ENCODE results near the gene FEZ2.
A peak's percentile ranks its signal among the peaks of the same experiment; 100 is the strongest.

FEZ2 gene, protein sequence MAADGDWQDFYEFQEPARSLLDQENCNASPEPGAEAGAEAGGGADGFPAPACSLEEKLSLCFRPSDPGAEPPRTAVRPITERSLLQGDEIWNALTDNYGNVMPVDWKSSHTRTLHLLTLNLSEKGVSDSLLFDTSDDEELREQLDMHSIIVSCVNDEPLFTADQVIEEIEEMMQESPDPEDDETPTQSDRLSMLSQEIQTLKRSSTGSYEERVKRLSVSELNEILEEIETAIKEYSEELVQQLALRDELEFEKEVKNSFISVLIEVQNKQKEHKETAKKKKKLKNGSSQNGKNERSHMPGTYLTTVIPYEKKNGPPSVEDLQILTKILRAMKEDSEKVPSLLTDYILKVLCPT

DNA sequence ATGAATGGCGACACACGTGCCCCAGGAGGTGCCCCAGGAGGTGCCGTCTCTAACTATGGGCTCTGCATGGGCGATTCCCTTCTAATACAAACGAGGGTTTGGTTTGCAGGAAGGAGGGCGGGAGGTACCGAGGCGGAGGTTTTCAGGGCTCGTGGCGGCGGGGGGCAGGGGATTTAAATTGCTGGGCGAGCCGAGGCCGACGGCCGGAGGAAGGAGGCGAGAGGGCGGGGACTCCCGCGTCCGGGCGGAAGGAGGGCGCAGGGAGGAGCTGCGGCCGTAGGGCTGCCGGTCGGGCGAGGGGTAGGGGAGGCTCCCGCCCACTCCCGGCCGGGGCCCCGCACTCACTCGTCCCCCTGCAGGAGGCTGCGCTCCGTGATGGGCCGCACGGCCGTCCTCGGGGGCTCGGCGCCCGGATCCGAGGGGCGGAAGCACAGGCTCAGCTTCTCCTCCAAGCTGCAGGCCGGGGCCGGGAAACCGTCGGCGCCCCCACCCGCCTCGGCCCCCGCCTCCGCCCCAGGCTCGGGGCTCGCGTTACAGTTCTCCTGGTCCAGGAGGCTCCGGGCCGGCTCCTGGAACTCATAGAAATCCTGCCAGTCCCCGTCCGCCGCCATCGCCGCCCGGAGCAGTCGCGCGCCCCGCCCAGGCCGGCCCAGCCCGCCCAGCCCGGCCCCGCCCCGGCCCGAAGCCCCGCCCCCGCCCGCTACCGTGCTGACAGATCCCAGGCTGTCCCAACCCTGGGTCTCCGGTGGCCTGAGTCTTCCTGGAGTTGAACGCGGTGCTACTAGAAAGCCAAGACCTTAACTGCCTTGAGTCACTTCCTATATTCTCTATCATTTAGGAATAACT is at the start of gene FEZ2:
TSS of gene FEZ2 (minus strand) at position 637 of the 846 bp plus-strand sequence. CDS start at position 611, 26 bp downstream.
- Mint-ChIP-seq H3K27me3 (no peaks in the 10 kb centered on the region), H3K4me1 (peaks cover 41% of the 10 kb centered on the region), H3K27ac (peak within 1 kb of the TSS; percentile 72 to 83), H3K9me3 (no peaks in the 10 kb centered on the region), H3K4me3 (peak within 1 kb of the TSS; percentile 86 to 90)
- DNase-seq, result peak; percentile 71 to 75
- ATAC-seq, result peak; percentile 94

GRCh38 chr2:36634981-36635597 is 37.1 kb upstream of the FEZ2 start:
- Mint-ChIP-seq H3K27ac (no peak overlapping the region), H3K27me3 (peaks cover 21% of the 10 kb centered on the region), H3K4me3 (no peak overlapping the region), H3K9me3 (no peaks in the 10 kb centered on the region), H3K4me1 (no peaks in the 10 kb centered on the region)
- no peak for ATAC-seq
- no peak for DNase-seq

- ATAC-seq, result no peak
- DNase-seq, result no peak
- Mint-ChIP-seq H3K27ac (no peak overlapping the region), H3K9me3 (no peaks in the 10 kb centered on the region), H3K4me3 (no peak overlapping the region), H3K4me1 (no peaks in the 10 kb centered on the region), H3K27me3 (peaks cover 18% of the 10 kb centered on the region)
Observed at GRCh38 chr2:36633470-36634092, 35.6 kb upstream of the FEZ2 start.

DNA sequence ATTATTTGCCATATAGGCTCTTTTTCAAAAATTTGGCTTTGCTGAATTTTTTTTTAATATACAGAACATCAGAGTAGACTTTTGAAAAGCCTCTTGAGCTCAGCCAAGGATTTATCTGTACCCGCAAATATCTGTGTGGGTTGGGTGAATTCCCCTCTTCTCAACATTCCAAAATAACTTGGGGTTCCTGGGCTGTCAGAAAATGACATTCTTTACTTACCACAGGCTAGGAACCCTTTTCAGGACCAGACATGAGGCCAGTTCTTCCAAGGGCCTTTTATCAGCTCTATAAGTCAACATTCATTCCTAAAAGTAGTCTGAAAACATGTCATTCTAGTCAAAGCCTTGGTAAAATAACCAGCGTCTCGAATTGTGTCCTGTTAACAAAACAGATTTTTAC is 28.8 kb upstream of the FEZ2 start:
- H3K4me1 Mint-ChIP-seq, result no peaks in the 10 kb centered on the region
- ATAC-seq (no peak), DNase-seq (no peak)
- no peak overlapping the region for H3K4me3 Mint-ChIP-seq
- H3K9me3 Mint-ChIP-seq, result no peaks in the 10 kb centered on the region
- peaks cover 11% of the 10 kb centered on the region for H3K27me3 Mint-ChIP-seq
- no peak overlapping the region for H3K27ac Mint-ChIP-seq

GRCh38 chr2:36626071-36626470 is 28.1 kb upstream of the FEZ2 start:
- Mint-ChIP-seq H3K4me1 (no peaks in the 10 kb centered on the region), H3K4me3 (no peak overlapping the region), H3K27me3 (peaks cover 12% of the 10 kb centered on the region), H3K9me3 (no peaks in the 10 kb centered on the region), H3K27ac (no peak overlapping the region)
- DNase-seq (no peak), ATAC-seq (no peak)

GRCh38 chr2:36625304-36625703 is 27.3 kb upstream of the FEZ2 start:
- Mint-ChIP-seq H3K4me3 (no peak overlapping the region), H3K9me3 (no peaks in the 10 kb centered on the region), H3K27me3 (peaks cover 20% of the 10 kb centered on the region), H3K27ac (no peak overlapping the region), H3K4me1 (no peaks in the 10 kb centered on the region)
- DNase-seq, result no peak
- ATAC-seq, result no peak

DNA sequence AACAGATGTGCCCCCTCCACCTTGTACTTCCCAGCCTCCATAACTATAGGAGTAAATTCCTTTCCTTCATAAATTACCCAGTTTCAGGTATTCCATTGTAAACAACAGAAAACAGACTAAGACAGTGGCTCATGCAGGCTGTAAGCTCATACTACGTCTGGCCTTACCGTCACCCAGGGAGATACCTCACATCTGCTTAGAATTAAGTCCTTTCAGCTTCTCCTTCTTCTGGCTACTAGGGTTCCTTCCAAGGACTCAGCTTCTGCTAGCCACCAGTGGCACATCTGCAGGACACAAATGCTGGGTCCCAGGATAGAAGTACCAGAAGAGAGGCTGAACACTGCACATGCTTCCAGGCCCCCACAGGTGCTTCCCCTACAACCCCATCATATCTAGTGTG is 22.4 kb upstream of the FEZ2 start:
- no peak for DNase-seq
- H3K27me3 Mint-ChIP-seq, result peaks cover 24% of the 10 kb centered on the region
- H3K4me1 Mint-ChIP-seq, result no peaks in the 10 kb centered on the region
- H3K9me3 Mint-ChIP-seq, result no peaks in the 10 kb centered on the region
- no peak overlapping the region for H3K27ac Mint-ChIP-seq
- H3K4me3 Mint-ChIP-seq, result no peak overlapping the region
- no peak for ATAC-seq

DNA sequence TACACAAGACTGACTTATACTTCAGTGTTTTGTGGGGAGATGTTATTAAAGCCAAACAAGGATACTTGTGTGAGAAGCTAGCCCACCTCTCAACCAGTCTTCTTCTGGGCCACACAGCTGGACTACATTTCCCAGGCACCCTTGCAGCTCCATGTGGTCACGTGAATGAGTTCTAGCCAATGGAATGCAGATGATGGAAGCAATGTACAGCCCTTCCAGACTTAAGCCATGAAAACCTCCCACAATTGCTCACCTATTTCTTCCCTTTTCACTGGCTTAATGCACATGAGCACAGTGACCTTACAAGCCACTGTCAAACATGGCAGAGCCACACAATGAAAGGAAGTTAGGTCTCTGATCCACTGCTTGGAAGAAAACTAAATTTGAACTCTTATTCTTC is 20.4 kb upstream of the FEZ2 start:
- Mint-ChIP-seq H3K27ac (no peak overlapping the region), H3K9me3 (no peaks in the 10 kb centered on the region), H3K4me1 (no peaks in the 10 kb centered on the region), H3K4me3 (no peak overlapping the region), H3K27me3 (peaks cover 24% of the 10 kb centered on the region)
- ATAC-seq, result peak; percentile 91
- peak; percentile 25 to 32 for DNase-seq

DNA sequence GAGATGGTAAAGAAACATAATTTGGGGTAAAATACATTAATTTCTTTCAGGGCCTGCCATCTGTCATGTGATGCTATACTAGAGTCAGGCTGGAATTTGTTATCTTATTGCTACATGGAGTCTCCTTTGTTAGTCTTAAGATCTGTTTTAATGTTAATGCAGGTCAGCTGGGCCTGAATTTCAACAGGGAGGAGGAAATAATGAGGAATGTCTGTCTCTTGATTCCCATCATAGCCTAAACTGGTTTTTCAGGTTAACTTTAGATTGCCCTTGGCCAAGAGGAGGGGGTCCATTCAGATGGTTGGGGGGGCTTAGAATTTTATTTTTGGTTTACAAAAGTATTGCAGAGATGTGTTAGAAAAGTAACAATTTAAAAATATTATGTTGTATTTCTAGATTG is 19.0 kb upstream of the FEZ2 start:
- no peaks in the 10 kb centered on the region for H3K9me3 Mint-ChIP-seq
- ATAC-seq (no peak), DNase-seq (no peak)
- H3K4me3 Mint-ChIP-seq, result no peak overlapping the region
- H3K4me1 Mint-ChIP-seq, result no peaks in the 10 kb centered on the region
- H3K27me3 Mint-ChIP-seq, result peaks cover 15% of the 10 kb centered on the region
- no peak overlapping the region for H3K27ac Mint-ChIP-seq

- Mint-ChIP-seq H3K27ac (no peak overlapping the region), H3K27me3 (peaks cover 11% of the 10 kb centered on the region), H3K4me1 (no peaks in the 10 kb centered on the region), H3K4me3 (no peak overlapping the region), H3K9me3 (no peaks in the 10 kb centered on the region)
- ATAC-seq (no peak), DNase-seq (no peak)
Observed at GRCh38 chr2:36615222-36615621, 17.3 kb upstream of the FEZ2 start.

- H3K4me3 Mint-ChIP-seq, result no peak overlapping the region
- no peak for ATAC-seq
- H3K27me3 Mint-ChIP-seq, result peaks cover 7% of the 10 kb centered on the region
- no peak overlapping the region for H3K27ac Mint-ChIP-seq
- no peak for DNase-seq
- H3K9me3 Mint-ChIP-seq, result no peaks in the 10 kb centered on the region
- H3K4me1 Mint-ChIP-seq, result no peaks in the 10 kb centered on the region
Observed at GRCh38 chr2:36613801-36614200, 15.8 kb upstream of the FEZ2 start.

- H3K4me3 Mint-ChIP-seq, result no peak overlapping the region
- peaks cover 7% of the 10 kb centered on the region for H3K27me3 Mint-ChIP-seq
- DNase-seq, result no peak
- H3K27ac Mint-ChIP-seq, result no peak overlapping the region
- no peak for ATAC-seq
- H3K9me3 Mint-ChIP-seq, result no peaks in the 10 kb centered on the region
- no peaks in the 10 kb centered on the region for H3K4me1 Mint-ChIP-seq
Observed at GRCh38 chr2:36611316-36611990, 13.5 kb upstream of the FEZ2 start.

GRCh38 chr2:36609507-36609906 is 11.5 kb upstream of the FEZ2 start:
- no peak for DNase-seq
- H3K4me1 Mint-ChIP-seq, result no peaks in the 10 kb centered on the region
- H3K4me3 Mint-ChIP-seq, result no peak overlapping the region
- no peaks in the 10 kb centered on the region for H3K9me3 Mint-ChIP-seq
- ATAC-seq, result no peak
- peaks cover 7% of the 10 kb centered on the region for H3K27me3 Mint-ChIP-seq
- H3K27ac Mint-ChIP-seq, result no peak overlapping the region

GRCh38 chr2:36607947-36608346 is 10.0 kb upstream of the FEZ2 start:
- H3K27ac Mint-ChIP-seq, result no peak overlapping the region
- no peak for ATAC-seq
- DNase-seq, result no peak
- peaks cover 7% of the 10 kb centered on the region for H3K27me3 Mint-ChIP-seq
- no peak overlapping the region for H3K4me3 Mint-ChIP-seq
- no peaks in the 10 kb centered on the region for H3K4me1 Mint-ChIP-seq
- no peaks in the 10 kb centered on the region for H3K9me3 Mint-ChIP-seq

- Mint-ChIP-seq H3K4me1 (no peaks in the 10 kb centered on the region), H3K9me3 (no peaks in the 10 kb centered on the region), H3K27me3 (peaks cover 7% of the 10 kb centered on the region)
Observed at GRCh38 chr2:36606925-36607324, 9.0 kb upstream of the FEZ2 start.

More at GRCh38 chr2:36606925-36607324, 9.0 kb upstream of the FEZ2 start:
- DNase-seq (no peak), ATAC-seq (no peak)
- Mint-ChIP-seq H3K27ac (no peak overlapping the region), H3K4me3 (no peak overlapping the region)
